K562 (cell line): ENCODE measurements around the gene MRNIP. TPM values are rescaled to one million over a fixed set of nuclear protein-coding genes. Genes with fewer than 3 reads are reported as not detected.
A peak's percentile ranks its signal among the peaks of the same experiment; 100 is the strongest.

ENCODE experiments used
- FIP1L1 ChIP-seq: fragments of 200-400 bp; formaldehyde crosslinking; IDR thresholded peaks from 2 replicates; pipeline ENCODE4 v1.6.1; 2018; ENCODE audit warnings: mild to moderate bottlenecking, low read depth, low read length; ENCODE audit not compliant: poor library complexity, severe bottlenecking
- GATAD2A ChIP-seq: fragments of 450-650 bp; IDR thresholded peaks from 2 replicates; pipeline ENCODE4 v1.6.1; 2017
- HINFP ChIP-seq: fragments of 450-650 bp; conservative IDR thresholded peaks from 2 replicates; pipeline ENCODE4 v1.6.1; 2016; ENCODE audit warnings: missing genetic modification characterization, low read depth, mild to moderate bottlenecking, control low read depth, missing compliant biosample characterization
- HMGXB4 ChIP-seq: sonication (generic); formaldehyde crosslinking; IDR thresholded peaks from 2 replicates; pipeline ENCODE4 v1.8.1; 2023; ENCODE audit warnings: mild to moderate bottlenecking, missing genetic modification reagents
- MCM2 ChIP-seq: fragments of 450-650 bp; IDR thresholded peaks from 2 replicates; pipeline ENCODE4 v1.6.1; 2017; ENCODE audit warnings: low read depth, mild to moderate bottlenecking
- MECOM ChIP-seq: fragments of 250-450 bp; sonication (Bioruptor Pico); IDR thresholded peaks from 2 replicates; pipeline ENCODE4 v1.8.0; 2022; ENCODE audit warnings: inconsistent platforms
- NFXL1 ChIP-seq: fragments of 450-650 bp; formaldehyde crosslinking; IDR thresholded peaks from 2 replicates; pipeline ENCODE4 v1.4.0; 2021; ENCODE audit warnings: mild to moderate bottlenecking
- PHF8 ChIP-seq: fragments of 200-600 bp; sonication (generic); IDR thresholded peaks from 2 replicates; pipeline ENCODE4 v1.6.1; 2012; ENCODE audit warnings: mixed run types, mild to moderate bottlenecking, inconsistent platforms, low read length, moderate library complexity, borderline replicate concordance
- PTBP1 ChIP-seq: fragments of 200-400 bp; formaldehyde crosslinking; IDR thresholded peaks from 2 replicates; pipeline ENCODE4 v1.6.1; 2017; ENCODE audit warnings: low read depth, low read length
- SIN3A ChIP-seq, 2 experiments: fragments of 150-350 bp in 1 of 2; IDR thresholded peaks; 2 replicates each; pipeline ENCODE4 v1.6.1; 2011 to 2016; ENCODE audit warnings: borderline replicate concordance in 2 of 2, low read depth in 2 of 2, low read length in 2 of 2, mild to moderate bottlenecking in 2 of 2, moderate library complexity in 2 of 2; ENCODE audit not compliant: control insufficient read depth in 1 of 2
- TCF3 ChIP-seq: sonication (generic); formaldehyde crosslinking; IDR thresholded peaks from 2 replicates; pipeline ENCODE4 v1.4.0; 2020; ENCODE audit warnings: mild to moderate bottlenecking, missing genetic modification reagents
- ZNF12 ChIP-seq: sonication (generic); formaldehyde crosslinking; IDR thresholded peaks from 2 replicates; pipeline ENCODE4 v1.4.0; 2020; ENCODE audit warnings: mild to moderate bottlenecking, missing genetic modification reagents
- ZNF592 ChIP-seq: fragments of 450-650 bp; IDR thresholded peaks from 2 replicates; pipeline ENCODE4 v1.6.1; 2017; ENCODE audit warnings: antibody characterized with exemption, mild to moderate bottlenecking
- ZNF699 ChIP-seq: fragments of 250-450 bp; sonication (Bioruptor Pico); IDR thresholded peaks from 2 replicates; pipeline ENCODE4 v1.8.0; 2021; ENCODE audit warnings: mild to moderate bottlenecking, moderate library complexity; ENCODE audit not compliant: insufficient replicate concordance
- polyA plus RNA-seq, 8 experiments: library from polyadenylated mRNA; depleted of rRNA in 4 of 8; stranded (reverse) in 5 of 8; unstranded in 3 of 8; fragments of >200 nt; fragmentation: Nextera tagmentation in 2 of 8; fragmentation: Illumina TruSeq in 1 of 8; extraction: Ambion mirVana in 2 of 8; extraction: Trizol in 1 of 8; gene quantifications; 2 replicates each; pipeline versions ENCODE4 v1.2.1 to v1.2.3, GENCODE V29; 2011 to 2014; ENCODE audit warnings: inconsistent platforms in 1 of 8, missing spikeins in 1 of 8
- total RNA-seq, 7 experiments: library from RNA; depleted of rRNA in 6 of 7; stranded (reverse); fragments of >200 nt in 6 of 7; fragmentation: Illumina TruSeq in 2 of 7; extraction: Trizol in 2 of 7; gene quantifications; 2 replicates each; pipeline versions ENCODE4 v1.2.1 to v1.2.3, GENCODE V29; 2011 to 2021; ENCODE audit warnings: low replicate concordance in 1 of 7
- TF ChIP-seq, protein P1 (sequence below), 2 experiments: fragments of 150-350 bp in 1 of 2; IDR thresholded peaks; 2 replicates each; pipeline ENCODE4 v1.6.1; 2012 to 2016; ENCODE audit warnings: low read depth in 2 of 2, low read length in 2 of 2, mild to moderate bottlenecking in 1 of 2, moderate library complexity in 1 of 2

MRNIP gene
- total and polyA plus RNA-seq, 9 of the 15 experiments (the other 6 are each of a cell fraction or from before 2014, with no cell fraction given): 3.6 to 39.0 (median 16.8) TPM

- TF ChIP-seq ZNF592 (peak; percentile 77; the same call in 1 of the 2 replicates), SIN3A (IDR thresholded peaks at IDR 0.05; ENCODE audit: borderline replicate concordance in 2 of 2, control insufficient read depth in 1 of 2, low read depth in 2 of 2, low read length in 2 of 2) (peak in 1 of 2 experiments; percentile 37; a peak in 2 of 4 replicates), GATAD2A (peak; percentile 97), PTBP1 (no peak), TCF3 (CRISPR knock-in tag) (peak; percentile 34), PHF8 (peak; percentile 94), MCM2 (no peak), HINFP (tag) (0 out of 2 replicates have a peak, but pooled peaks have one; percentile 20), ZNF12 (CRISPR knock-in tag) (peak; percentile 45; the same call in 1 of the 2 replicates), MECOM (CRISPR knock-in tag) (no peak; the same call in 1 of the 2 replicates), FIP1L1 (peak; percentile 93), ZNF699 (no peak), HMGXB4 (CRISPR knock-in tag) (peak; percentile 86), NFXL1 (CRISPR knock-in tag) (0 out of 2 replicates have a peak, but pooled peaks have one; percentile 32)
- TF ChIP-seq, protein P1, sequence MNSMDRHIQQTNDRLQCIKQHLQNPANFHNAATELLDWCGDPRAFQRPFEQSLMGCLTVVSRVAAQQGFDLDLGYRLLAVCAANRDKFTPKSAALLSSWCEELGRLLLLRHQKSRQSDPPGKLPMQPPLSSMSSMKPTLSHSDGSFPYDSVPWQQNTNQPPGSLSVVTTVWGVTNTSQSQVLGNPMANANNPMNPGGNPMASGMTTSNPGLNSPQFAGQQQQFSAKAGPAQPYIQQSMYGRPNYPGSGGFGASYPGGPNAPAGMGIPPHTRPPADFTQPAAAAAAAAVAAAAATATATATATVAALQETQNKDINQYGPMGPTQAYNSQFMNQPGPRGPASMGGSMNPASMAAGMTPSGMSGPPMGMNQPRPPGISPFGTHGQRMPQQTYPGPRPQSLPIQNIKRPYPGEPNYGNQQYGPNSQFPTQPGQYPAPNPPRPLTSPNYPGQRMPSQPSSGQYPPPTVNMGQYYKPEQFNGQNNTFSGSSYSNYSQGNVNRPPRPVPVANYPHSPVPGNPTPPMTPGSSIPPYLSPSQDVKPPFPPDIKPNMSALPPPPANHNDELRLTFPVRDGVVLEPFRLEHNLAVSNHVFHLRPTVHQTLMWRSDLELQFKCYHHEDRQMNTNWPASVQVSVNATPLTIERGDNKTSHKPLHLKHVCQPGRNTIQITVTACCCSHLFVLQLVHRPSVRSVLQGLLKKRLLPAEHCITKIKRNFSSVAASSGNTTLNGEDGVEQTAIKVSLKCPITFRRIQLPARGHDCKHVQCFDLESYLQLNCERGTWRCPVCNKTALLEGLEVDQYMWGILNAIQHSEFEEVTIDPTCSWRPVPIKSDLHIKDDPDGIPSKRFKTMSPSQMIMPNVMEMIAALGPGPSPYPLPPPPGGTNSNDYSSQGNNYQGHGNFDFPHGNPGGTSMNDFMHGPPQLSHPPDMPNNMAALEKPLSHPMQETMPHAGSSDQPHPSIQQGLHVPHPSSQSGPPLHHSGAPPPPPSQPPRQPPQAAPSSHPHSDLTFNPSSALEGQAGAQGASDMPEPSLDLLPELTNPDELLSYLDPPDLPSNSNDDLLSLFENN (IDR thresholded peaks at IDR 0.05; ENCODE audit: low read depth in 2 of 2, low read length in 2 of 2): peak in 1 of 2 experiments; percentile 81; a peak in 2 of 4 replicates
Observed at GRCh38 chr5:179820483-179821297, 37.9 kb downstream of the MRNIP start, which contains the start of gene SQSTM1 (continued).
